HepG2 (cell line): ENCODE measurements around the gene ENPP7. TPM values are rescaled to one million over a fixed set of nuclear protein-coding genes. Genes with fewer than 3 reads are reported as not detected.

Source experiments
- ATAC-seq: fragments of 200-7000 bp; cut with Tn5 transposase; 3 replicates; pipeline ENCODE4 v1.9.1; 2020; ENCODE audit warnings: mild to moderate bottlenecking, moderate library complexity
- BruUV-seq: library from RNA; stranded (reverse); fragments of 400-500 nt; replicated peaks from 2 replicates; lab custom pipeline; 2021; lab: Mats Ljungman, UMichigan
- CTCF ChIA-PET: fragments of 300-600 bp; formaldehyde crosslinking; extraction: SDS; loops from one replicate; lab custom pipeline; 2021; ENCODE audit warnings: low total read pairs, inconsistent platforms, low intra/inter-chr PET ratio; lab: Yijun Ruan, JAX
- POLR2A ChIA-PET: fragments of 350-600 bp; sonication (Branson Sonifier 250); formaldehyde crosslinking; loops from one replicate; lab custom pipeline; 2020; ENCODE audit warnings: antibody characterized with exemption, inconsistent platforms; lab: Yijun Ruan, JAX
- DNase-seq: peaks from one replicate; pipeline ENCODE4 v3.0.0-alpha.2; 2015; ENCODE audit warnings: low spot score
- FAIRE-seq: peaks from 3 replicates; lab custom pipeline; 2011; peaks lifted over from hg19 to GRCh38; lab: Jason Lieb, UNC
- H2AFZ ChIP-seq: one replicate; pipeline ENCODE4 v1.6.1; 2011; ENCODE audit warnings: low read length, inconsistent platforms
- H3K27ac ChIP-seq: fragments of 300-600 bp; 3 replicates; pipeline ENCODE4 v1.8.0; 2011; ENCODE audit warnings: mixed run types, mild to moderate bottlenecking, mixed read lengths, low read length, inconsistent platforms; ENCODE audit not compliant: insufficient read depth; ENCODE audit errors: extremely low read length
- H3K27me3 ChIP-seq, 2 experiments: fragments of 200-600 bp in 1 of 2; 2 replicates in 1 of 2; 3 replicates in 1 of 2; pipeline versions ENCODE4 v1.6.0 to v1.8.0; 2011; ENCODE audit warnings: low read length in 2 of 2, mild to moderate bottlenecking in 2 of 2, moderate library complexity in 2 of 2, inconsistent platforms in 1 of 2; ENCODE audit not compliant: insufficient read depth in 2 of 2, control insufficient read depth in 1 of 2
- H3K36me3 ChIP-seq, 2 experiments: fragments of 200-600 bp in 1 of 2; replicated peaks in 1 of 2; 2 replicates in 1 of 2; 3 replicates in 1 of 2; pipeline versions ENCODE4 v1.5.1 to v1.8.0; 2011; ENCODE audit warnings: low read length in 2 of 2, inconsistent platforms in 1 of 2; ENCODE audit not compliant: insufficient read depth in 2 of 2, control insufficient read depth in 1 of 2
- H3K4me1 ChIP-seq: 2 replicates; pipeline ENCODE4 v1.5.1; 2012; ENCODE audit warnings: low read length, inconsistent platforms; ENCODE audit not compliant: insufficient read depth
- H3K4me2 ChIP-seq: 2 replicates; pipeline ENCODE4 v1.6.0; 2011; ENCODE audit warnings: low read depth, low read length, inconsistent platforms
- H3K4me3 ChIP-seq, 3 experiments: fragments of 200-600 bp in 1 of 3; sonication (generic), shearing (Covaris generic) in 1 of 3; replicated peaks in 1 of 3; 2 replicates each; pipeline ENCODE4 v1.5.1; 2011 to 2016; ENCODE audit warnings: low read length in 3 of 3, inconsistent platforms in 2 of 3, low read depth in 2 of 3, mild to moderate bottlenecking in 2 of 3, control low read depth in 1 of 3, mixed read lengths in 1 of 3; ENCODE audit not compliant: insufficient read depth in 1 of 3
- H3K79me2 ChIP-seq: one replicate; pipeline ENCODE4 v1.6.1; 2011; ENCODE audit warnings: low read length, inconsistent platforms; ENCODE audit not compliant: insufficient read depth
- H3K9ac ChIP-seq: 2 replicates; pipeline ENCODE4 v1.6.0; 2011; ENCODE audit warnings: mild to moderate bottlenecking, low read depth, low read length, inconsistent platforms; ENCODE audit not compliant: insufficient read depth
- H3K9me3 ChIP-seq: 2 replicates; pipeline ENCODE4 v1.5.1; 2012; ENCODE audit warnings: mild to moderate bottlenecking, low read length
- H4K20me1 ChIP-seq: 2 replicates; pipeline ENCODE4 v1.6.0; 2011; ENCODE audit warnings: inconsistent platforms, mild to moderate bottlenecking, low read length, moderate library complexity; ENCODE audit not compliant: insufficient read depth
- HOXA3 ChIP-seq: sonication (generic); formaldehyde crosslinking; IDR thresholded peaks from 2 replicates; pipeline ENCODE4 v1.5.0; 2020; ENCODE audit warnings: missing genetic modification reagents
- KDM2A ChIP-seq: sonication (generic); formaldehyde crosslinking; IDR thresholded peaks from 2 replicates; pipeline ENCODE4 v1.4.0; 2020; ENCODE audit warnings: low read depth, missing genetic modification reagents, borderline replicate concordance
- SKIL ChIP-seq: sonication (generic); formaldehyde crosslinking; IDR thresholded peaks from 2 replicates; pipeline ENCODE4 v1.8.0; 2022; ENCODE audit warnings: missing genetic modification reagents, mild to moderate bottlenecking, moderate library complexity, borderline replicate concordance
- ZBTB38 ChIP-seq: sonication (generic); formaldehyde crosslinking; IDR thresholded peaks from 2 replicates; pipeline ENCODE4 v1.5.1; 2020; ENCODE audit warnings: mild to moderate bottlenecking, missing genetic modification reagents
- ZMYM3 ChIP-seq: sonication (generic); formaldehyde crosslinking; IDR thresholded peaks from 2 replicates; pipeline ENCODE4 v1.5.1; 2020; ENCODE audit warnings: mild to moderate bottlenecking, missing genetic modification reagents
- ZNF577 ChIP-seq: sonication (generic); formaldehyde crosslinking; IDR thresholded peaks from 2 replicates; pipeline ENCODE4 v1.4.0; 2020; ENCODE audit warnings: mild to moderate bottlenecking, low read depth, missing genetic modification reagents, borderline replicate concordance
- ZNF687 ChIP-seq: sonication (generic); formaldehyde crosslinking; IDR thresholded peaks from 2 replicates; pipeline ENCODE4 v1.5.1; 2020; ENCODE audit warnings: mild to moderate bottlenecking, missing genetic modification reagents, moderate library complexity
- ZNF768 ChIP-seq: sonication (generic); formaldehyde crosslinking; IDR thresholded peaks from 2 replicates; pipeline ENCODE4 v1.4.0; 2020; ENCODE audit warnings: missing genetic modification reagents
- WGBS: methylation state at CpG from one replicate; pipeline ENCODE4 v1.1.6; 2017; ENCODE audit warnings: low lambda C conversion rate; 5-methylcytosine and 5-hydroxymethylcytosine counted together
- in situ Hi-C: cut with HindIII; loops from 2 replicates; pipeline ENCODE4 v1.10.0; 2017; ENCODE audit warnings: low pct_unique_long_range_greater_than_20kb; ENCODE audit not compliant: extremely low pct_ligation_motif_present
- intact Hi-C: fragments of 100-400 bp; cut with micrococcal nuclease; formaldehyde crosslinking; loops from one replicate; pipeline ENCODE4 v1.10.0; 2022; ENCODE audit not compliant: unreplicated experiment
- polyA plus RNA-seq, 8 experiments: library from polyadenylated mRNA; depleted of rRNA in 3 of 8; stranded (reverse) in 7 of 8; unstranded in 1 of 8; fragments of >200 nt; fragmentation: Illumina TruSeq in 4 of 8; extraction: Trizol in 4 of 8; gene quantifications; 2 replicates each; pipeline versions ENCODE4 v1.2.1 to v1.2.3, GENCODE V29; 2011 to 2016; ENCODE audit warnings: low read depth in 4 of 8, missing spikeins in 1 of 8, mixed read lengths in 1 of 8; ENCODE audit not compliant: insufficient read depth in 1 of 8
- total RNA-seq, 5 experiments: library from RNA; depleted of rRNA; stranded (reverse); fragments of >200 nt; fragmentation: Illumina TruSeq; extraction: Trizol; gene quantifications; 2 replicates each; pipeline ENCODE4 v1.2.3, GENCODE V29; 2016; ENCODE audit warnings: low read depth in 1 of 5

Gene ENPP7
- total and polyA plus RNA-seq, 2 of the 13 experiments (the other 11 are each of a cell fraction or from before 2014, with no cell fraction given) = 1.1 to 2.2 TPM

GRCh38 chr17:79779084-79779529 lies 48.4 kb downstream of the ENPP7 start (continued):
- 0 out of 2 replicates have a peak, but pooled peaks have one; percentile 37 for TF ChIP-seq ZNF687
- TF ChIP-seq ZBTB38 (CRISPR knock-in tag) = peak; percentile 58; the same call in 1 of the 2 replicates
- no peak for TF ChIP-seq ZNF577 (CRISPR knock-in tag)

- 97% methylated on average over 9 of the region's 10 CpGs for WGBS
These were observed 49.1 kb downstream of the ENPP7 start for GRCh38 chr17:79779661-79780365.

More at GRCh38 chr17:79779661-79780365, 49.1 kb downstream of the ENPP7 start:
- Histone ChIP-seq H3K4me2 (peak overlapping the region; percentile 77), H3K27me3 (no peaks in the 10 kb centered on the region), H3K9me3 (no peaks in the 10 kb centered on the region), H3K79me2 (peaks cover 16% of the 10 kb centered on the region), H3K36me3 (peaks cover 21 to 35% of the 10 kb centered on the region in 2 experiments), H3K9ac (no peak overlapping the region; the same call in 1 of the 2 replicates), H3K4me1 (peaks cover 61% of the 10 kb centered on the region), H2AFZ (no peak overlapping the region), H3K27ac (no peak overlapping the region), H4K20me1 (peaks cover 14% of the 10 kb centered on the region; the same call in 1 of the 2 replicates), H3K4me3 (peak overlapping the region in 1 of 3 experiments; percentile 86; a peak in 1 of 6 replicates)
- POLR2A ChIA-PET = no interaction called here
- CTCF ChIA-PET = no interaction called here
- DNase-seq (no peak), FAIRE-seq (peak; percentile 4), ATAC-seq (no peak)
- in situ Hi-C loops = no loop called here
- TF ChIP-seq ZNF768 (CRISPR knock-in tag) = peak; percentile 98
- no peak for TF ChIP-seq SKIL
- peak; percentile 60; the same call in 1 of the 2 replicates for TF ChIP-seq ZMYM3 (CRISPR knock-in tag)
- no peak for TF ChIP-seq KDM2A (CRISPR knock-in tag)
- TF ChIP-seq HOXA3 = no peak
- intact Hi-C loops = loop anchor here (5.0 kb wide), 1 partner anchor 38 kb away; no protein-coding TSS in a partner anchor
- no TSS peak for BruUV-seq
